HG02642 (cell line): ENCODE results near the gene EPM2A.

Source experiments
- ATAC-seq: cut with Tn5 transposase; IDR thresholded peaks from one replicate; pipeline ENCODE4 v1.9.1; 2021; ENCODE audit warnings: mild to moderate bottlenecking; ENCODE audit not compliant: unreplicated experiment, poor library complexity

The EPM2A gene

GRCh38 chr6:145688493-145688905 is 46.8 kb downstream of the EPM2A start:
- ATAC-seq, result no peak

- ATAC-seq, result no peak
Observed at GRCh38 chr6:145685932-145686331, 49.4 kb downstream of the EPM2A start.

- ATAC-seq, result no peak
Observed at GRCh38 chr6:145681965-145682364, 53.4 kb downstream of the EPM2A start.

GRCh38 chr6:145673504-145673903 is 61.8 kb downstream of the EPM2A start:
- ATAC-seq, result no peak

GRCh38 chr6:145670311-145670710 is 65.0 kb downstream of the EPM2A start:
- ATAC-seq, result no peak

GRCh38 chr6:145669627-145670034 is 65.7 kb downstream of the EPM2A start:
- ATAC-seq, result no peak

GRCh38 chr6:145668844-145669243 is 66.5 kb downstream of the EPM2A start:
- ATAC-seq, result no peak

GRCh38 chr6:145660676-145661075 is 74.6 kb downstream of the EPM2A start:
- no peak for ATAC-seq

- ATAC-seq, result no peak
Observed at GRCh38 chr6:145656128-145656527, 79.2 kb downstream of the EPM2A start.

GRCh38 chr6:145652572-145652971 is 82.7 kb downstream of the EPM2A start:
- no peak for ATAC-seq

GRCh38 chr6:145651988-145652387 is 83.3 kb downstream of the EPM2A start:
- no peak for ATAC-seq

- ATAC-seq, result no peak
Observed at GRCh38 chr6:145648149-145648548, 87.2 kb downstream of the EPM2A start.

- ATAC-seq, result no peak
Observed at GRCh38 chr6:145647602-145648001, 87.7 kb downstream of the EPM2A start.

GRCh38 chr6:145643760-145644159 is 91.6 kb downstream of the EPM2A start:
- no peak for ATAC-seq

GRCh38 chr6:145633981-145634627 is 101.2 kb downstream of the EPM2A start:
- ATAC-seq, result peak; percentile 95

GRCh38 chr6:145632971-145633370 is 102.3 kb downstream of the EPM2A start:
- ATAC-seq, result no peak

- ATAC-seq, result no peak
Observed at GRCh38 chr6:145631374-145631773, 103.9 kb downstream of the EPM2A start.

- no peak for ATAC-seq
Observed at GRCh38 chr6:145630598-145630997, 104.7 kb downstream of the EPM2A start.

- ATAC-seq, result no peak
Observed at GRCh38 chr6:145629478-145629877, 105.8 kb downstream of the EPM2A start.

- ATAC-seq, result no peak
Observed at GRCh38 chr6:145627451-145627850, 107.9 kb downstream of the EPM2A start.

- ATAC-seq, result no peak
Observed at GRCh38 chr6:145626857-145627256, 108.5 kb downstream of the EPM2A start.

- no peak for ATAC-seq
Observed at GRCh38 chr6:145623231-145623630, 112.1 kb downstream of the EPM2A start.

- no peak for ATAC-seq
Observed at GRCh38 chr6:145621776-145622175, 113.5 kb downstream of the EPM2A start.
